GM21717 (cell line): ENCODE data around the gene FAM43A.
A peak's percentile ranks its signal among the peaks of the same experiment; 100 is the strongest.

ENCODE experiments used
- ATAC-seq: cut with Tn5 transposase; IDR thresholded peaks from one replicate; pipeline ENCODE4 v1.9.1; 2021; ENCODE audit warnings: mild to moderate bottlenecking, moderate library complexity; ENCODE audit not compliant: unreplicated experiment

The FAM43A gene

DNA sequence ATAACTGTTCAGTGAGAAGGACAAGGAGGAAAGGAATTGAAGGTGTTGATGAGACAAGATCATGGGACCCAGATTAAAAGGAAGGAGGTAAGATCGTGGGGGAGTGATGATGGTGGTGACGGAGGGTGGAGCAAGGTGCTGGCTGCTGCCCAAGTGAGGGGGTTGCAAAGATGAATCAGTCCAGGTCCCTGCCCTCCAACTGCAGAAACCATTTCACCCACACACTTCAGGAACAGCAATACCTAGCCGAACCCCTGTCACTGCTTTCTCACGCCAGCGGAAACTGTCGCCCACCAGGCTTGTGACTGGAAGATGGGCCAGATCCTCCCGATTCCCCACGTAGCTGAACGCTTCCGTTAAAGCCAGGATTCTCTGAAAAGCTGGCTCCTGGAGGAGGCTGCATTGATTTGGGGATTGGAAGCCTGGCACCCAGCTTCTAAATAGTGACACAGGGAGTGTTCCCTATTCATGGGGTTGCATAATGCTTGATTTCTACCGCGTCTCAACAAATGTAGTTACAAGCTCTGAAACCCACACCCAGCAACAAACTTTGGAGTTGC, 10.5 kb upstream of the FAM43A start:
- no peak for ATAC-seq

DNA sequence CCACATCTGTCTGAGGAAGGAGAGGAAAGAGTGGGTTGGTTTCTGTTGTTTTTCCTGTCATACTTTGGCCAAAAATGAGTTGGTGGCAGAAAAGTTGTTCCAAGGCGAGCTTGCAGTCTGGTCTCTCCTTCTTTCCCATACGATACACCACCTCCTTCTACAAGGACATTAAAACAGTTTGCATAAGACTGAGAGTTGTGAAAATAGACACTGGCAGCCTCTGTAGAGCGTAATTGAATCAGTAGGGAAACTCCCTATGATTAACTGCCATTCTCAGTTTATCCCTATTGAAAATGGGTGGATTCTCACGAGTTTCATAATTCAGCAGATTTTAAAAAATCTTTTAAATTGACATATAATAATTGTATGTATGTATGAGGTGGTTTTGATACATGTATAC, 10.0 kb upstream of the FAM43A start:
- no peak for ATAC-seq

DNA sequence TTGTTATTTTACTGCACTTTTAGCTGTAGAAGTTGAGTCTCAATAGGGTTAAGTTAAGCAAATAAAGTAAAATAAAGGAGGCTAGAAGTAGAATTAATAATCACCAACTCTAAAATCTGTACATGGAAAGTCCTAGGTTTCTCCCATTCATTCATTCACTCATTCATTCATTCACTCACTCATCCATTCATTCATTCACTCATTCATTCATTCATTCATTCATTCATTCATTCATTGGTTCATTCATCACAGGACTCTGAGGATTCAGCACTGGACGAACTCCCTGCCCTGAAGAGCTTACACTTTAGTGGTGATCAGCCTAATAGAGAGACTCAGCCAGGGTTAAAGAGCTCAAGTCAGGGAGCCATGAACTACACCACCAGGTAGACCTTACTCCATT, 9.2 kb upstream of the FAM43A start:
- ATAC-seq: no peak

DNA sequence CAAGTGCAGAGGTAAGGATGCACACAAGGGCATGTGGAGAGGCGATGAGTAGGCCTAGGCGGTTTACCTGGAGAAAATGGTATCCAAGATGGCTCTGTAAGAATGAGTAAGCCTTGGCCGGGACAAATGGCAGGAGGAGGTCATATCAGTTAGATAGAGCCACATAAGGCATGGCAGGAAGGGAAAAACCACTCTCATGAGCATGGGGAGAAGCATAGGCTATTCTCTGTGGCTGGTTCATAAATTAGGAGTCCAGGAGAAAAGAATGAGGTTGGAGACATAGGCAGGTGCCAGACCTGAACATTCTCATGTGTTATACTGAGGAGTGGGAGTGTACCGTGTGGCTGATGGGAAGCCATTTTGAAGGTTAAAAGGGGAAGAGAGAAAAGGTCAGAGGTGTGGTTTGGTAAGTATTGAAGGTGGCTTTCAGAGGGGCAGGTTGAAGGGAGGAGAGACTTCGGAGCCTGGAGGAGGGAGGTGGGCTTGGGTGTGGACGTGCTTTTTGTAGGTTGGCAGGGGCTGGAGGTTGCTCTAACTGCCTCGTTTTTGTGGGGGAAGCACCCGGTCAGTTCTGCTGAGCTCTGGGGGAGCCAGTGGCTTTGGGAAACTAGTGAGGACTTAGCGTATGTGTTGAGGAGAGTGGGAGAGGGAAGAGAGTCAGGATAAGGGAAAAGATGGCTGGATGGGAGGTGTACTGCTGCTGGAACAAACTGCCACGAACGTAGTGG, 4.6 kb upstream of the FAM43A start:
- no peak for ATAC-seq

DNA sequence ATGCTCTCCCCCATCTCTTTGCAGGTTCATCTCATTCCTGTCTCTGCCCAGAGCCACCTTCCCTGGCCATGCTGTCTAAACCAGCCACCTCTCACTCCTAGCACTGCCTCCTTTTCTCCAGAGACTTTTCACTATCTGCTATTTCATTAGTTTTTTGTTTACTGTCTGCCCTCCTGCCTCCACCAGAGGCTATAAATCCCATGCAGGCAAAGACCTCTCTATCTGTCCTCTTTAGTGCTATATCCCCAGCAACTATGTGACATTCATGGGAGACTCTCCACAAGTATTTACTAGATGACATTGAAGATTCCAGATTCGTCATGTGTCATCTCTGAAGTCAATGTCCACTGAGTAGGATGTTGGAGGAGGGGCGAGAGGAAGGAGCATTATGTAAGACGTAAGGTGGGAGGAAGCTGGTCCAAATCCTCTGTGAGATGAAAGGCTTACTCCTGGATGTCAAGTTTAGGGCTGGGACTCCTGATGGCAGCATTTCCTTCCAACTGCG, 3.4 kb upstream of the FAM43A start:
- ATAC-seq: no peak

DNA sequence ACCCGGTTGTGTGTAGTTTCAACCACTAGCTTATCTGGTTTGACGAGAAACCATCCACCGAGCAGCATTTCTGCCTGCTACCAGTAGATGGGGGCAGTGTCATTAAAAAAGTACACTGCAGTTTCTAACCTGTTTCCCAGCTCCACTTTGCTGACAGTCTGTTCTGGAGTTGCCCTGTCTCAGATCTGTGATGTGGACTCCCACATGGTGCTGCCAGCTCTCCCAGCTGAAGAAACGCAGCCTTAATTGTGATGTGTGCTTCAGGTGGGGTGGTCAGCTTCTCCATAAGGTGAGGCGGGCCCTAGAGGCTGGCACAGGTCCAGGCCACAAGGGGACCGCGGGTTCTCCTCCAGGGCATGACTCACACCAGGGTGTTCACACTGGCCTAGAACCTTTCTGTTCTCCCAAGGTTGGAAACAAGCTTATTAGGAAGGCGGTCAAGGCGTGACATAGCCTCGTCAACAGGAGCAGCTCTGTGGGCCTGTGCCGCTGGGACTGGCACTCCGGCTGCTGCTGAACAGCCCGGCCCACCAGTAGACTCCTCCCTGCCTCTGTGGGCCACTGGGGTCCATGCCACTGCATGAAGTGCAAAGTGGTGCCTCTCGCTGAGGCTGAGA, 2.9 kb upstream of the FAM43A start:
- peak; percentile 43 for ATAC-seq

DNA sequence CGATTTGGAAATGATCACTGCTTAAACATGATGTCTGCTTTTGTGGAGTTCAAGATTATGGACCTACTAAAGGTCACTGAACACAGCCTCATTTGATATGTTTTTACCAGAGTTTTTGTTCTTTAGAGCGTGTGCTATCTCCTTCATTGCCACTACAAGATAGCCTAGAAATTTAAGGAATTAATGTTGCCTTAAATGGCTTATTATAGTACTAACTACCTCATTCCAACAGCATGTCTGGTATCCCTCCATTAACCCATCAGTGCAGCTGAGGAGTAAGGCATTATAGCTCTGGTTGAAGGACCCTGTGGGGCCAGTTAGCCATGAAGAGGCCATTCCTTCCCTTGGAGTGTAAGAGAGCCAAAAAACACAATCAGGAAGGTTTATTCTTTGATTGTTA, 2.3 kb upstream of the FAM43A start:
- ATAC-seq: no peak

DNA sequence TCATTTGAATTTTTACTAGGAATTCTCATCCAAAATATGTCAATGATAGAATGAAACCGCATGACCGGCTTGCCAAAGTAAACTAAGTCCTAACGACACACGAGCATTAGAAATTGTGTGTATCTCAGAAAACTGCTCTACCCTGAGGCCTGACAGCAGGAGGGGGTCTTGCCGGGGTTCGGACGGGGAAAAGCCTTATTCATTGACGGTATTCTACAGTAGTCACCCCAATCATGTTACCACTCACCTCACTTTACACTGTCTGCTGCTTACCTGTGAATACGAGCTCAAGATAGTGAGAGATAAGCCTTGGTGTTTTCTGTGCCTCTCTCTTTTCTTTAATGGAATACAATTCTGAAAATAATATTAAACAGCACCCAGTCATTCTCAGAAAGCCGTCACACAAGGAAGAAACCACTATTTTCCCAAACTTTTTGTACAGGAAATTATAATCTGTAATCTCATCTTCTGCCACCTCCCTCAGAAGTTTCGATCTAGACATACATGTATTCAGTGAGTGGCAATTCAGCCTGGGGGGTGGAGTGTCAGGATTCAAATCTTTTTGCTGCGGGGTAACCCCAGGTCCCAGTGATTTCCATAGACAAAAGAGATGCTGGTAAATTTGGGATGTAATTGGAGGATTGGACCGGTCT, 492 bp upstream of the FAM43A start:
- peak; percentile 6 for ATAC-seq

DNA sequence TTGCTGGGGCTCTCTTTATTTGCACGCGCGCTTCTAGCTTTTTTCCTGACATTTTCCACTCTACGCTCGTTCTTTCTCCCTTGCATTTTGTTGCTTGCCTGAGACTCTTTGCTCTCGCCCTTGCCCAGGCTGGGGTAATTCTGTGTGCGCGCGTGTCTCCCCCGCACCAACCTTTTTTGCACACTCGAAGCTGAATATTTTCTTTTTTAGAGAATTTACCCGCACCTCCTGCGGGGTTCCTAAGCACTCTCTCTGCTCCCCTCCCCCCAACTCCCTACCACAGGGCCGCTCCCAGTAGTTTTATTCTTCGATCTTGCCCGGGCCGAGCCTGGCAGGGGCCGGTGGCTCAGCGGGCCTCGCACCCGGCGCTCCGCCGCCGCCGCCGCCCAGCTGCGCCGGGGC, 732 bp downstream of the FAM43A start:
- no peak for ATAC-seq

DNA sequence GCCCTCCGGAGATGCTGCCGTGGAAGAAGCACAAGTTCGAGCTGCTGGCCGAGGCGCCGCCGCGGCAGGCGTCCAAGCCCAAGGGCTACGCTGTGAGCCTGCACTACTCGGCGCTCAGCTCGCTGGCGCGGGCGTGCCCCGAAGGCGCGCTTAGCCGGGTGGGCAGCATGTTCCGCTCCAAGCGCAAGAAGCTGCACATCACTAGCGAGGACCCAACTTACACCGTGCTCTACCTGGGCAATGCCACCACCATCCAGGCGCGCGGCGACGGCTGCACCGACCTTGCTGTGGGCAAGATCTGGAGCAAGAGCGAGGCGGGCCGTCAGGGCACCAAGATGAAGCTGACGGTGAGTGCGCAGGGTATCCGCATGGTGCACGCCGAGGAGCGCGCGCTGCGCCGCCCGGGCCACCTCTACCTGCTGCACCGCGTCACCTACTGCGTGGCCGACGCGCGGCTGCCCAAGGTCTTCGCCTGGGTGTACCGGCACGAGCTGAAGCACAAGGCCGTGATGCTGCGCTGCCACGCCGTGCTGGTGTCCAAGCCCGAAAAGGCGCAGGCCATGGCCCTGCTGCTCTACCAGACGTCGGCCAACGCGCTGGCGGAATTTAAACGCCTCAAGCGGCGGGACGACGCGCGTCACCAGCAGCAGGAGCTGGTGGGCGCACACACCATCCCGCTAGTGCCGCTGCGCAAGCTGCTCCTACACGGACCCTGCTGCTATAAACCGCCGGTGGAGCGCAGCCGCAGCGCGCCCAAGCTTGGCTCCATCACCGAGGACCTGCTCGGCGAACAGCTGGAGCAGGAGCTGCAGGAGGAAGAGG, 1.3 kb downstream of the FAM43A start:
- no peak for ATAC-seq

DNA sequence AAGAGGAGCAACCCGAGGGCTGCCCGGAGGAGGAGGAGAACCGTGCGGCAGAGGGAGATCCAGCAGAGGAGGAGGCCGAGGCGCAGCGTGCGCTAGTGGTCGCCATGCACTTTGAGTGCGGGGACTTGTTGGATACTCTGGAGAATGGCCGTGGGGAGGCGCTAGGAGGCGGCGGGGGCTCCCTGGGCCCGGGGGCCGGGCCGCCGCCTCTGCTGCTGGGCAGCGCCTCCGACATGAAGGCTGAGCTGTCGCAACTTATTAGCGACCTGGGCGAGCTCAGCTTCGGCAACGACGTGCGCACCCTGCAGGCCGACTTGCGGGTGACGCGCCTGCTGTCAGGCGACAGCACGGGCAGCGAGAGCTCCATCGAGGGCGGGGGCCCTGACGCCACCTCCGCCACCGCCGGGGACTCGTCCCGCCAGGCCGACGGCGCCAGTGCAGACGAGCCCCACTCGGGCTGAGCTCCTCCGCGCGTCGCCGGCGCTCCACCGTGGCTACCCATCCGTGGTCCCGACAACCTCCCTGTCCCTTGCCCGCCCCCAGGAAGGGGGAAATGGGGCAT, 2.0 kb downstream of the FAM43A start:
- ATAC-seq: no peak

DNA sequence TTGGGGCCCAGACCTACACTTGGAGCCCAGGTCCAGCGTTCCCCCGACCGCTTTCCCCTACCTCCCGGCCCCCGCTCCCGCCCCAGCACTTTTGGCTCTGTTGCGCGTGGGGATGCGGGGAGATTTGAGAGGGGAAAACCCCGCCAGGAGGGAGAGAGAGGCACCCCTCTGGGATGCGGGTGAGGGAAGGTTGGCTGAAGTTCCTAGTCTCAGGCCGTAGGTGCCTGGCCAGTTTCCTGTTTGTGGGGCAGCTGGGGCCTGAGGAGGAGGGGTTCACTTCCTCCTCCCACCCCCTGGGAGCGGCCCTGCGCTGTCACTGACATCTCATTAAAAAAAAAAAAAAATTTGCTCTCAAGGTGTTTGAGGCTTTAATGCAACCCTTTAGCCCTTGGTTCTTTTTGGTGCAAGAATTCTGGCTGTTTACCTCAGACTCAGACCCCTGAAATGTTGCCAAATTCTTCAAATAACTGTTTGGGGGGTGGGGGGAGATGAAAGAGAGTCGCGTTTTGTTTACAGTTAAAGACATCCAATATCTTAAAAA, 2.6 kb downstream of the FAM43A start:
- peak; percentile 36 for ATAC-seq

DNA sequence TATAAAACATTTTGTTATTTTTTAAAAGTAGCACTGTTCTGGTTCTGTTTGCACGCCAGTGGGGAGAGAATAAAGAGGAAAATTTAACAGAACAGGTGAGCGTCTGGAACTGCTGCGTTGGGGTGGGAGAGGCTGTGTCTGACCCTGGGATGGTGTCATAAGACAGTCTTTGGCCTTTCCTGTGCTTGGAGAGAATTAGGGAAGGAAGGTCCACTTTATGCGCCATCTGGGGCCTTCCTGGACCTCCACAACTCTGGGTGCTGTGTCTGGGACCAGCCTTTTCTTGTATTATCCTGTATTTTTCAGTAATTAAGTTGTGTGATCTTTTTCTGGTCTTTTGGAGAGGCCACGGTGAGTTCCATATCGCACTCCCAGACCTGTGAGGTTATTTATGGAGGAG, 3.3 kb downstream of the FAM43A start:
- ATAC-seq: no peak

DNA sequence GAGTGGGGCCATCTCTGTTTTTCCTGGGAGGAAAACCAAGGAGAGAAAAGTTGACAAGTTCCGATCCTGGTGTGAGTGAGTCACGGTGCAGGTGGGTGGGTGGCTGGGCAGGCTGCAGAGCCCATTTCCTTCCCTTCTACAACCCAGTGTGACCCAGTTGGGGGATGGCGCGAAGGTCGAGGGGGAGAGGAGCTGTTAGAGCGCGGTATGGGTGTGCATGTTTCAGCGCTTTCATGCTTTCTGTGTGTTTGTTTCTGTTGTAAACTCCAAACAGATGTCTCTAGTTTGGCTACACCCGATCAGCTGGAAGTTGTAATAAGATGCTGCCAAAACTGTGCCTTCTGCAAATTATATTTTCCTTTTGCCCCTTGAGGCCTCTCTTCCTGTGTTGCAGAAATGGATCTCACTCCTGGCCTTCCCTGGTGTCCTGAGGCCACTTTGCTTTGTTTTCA, 3.8 kb downstream of the FAM43A start:
- ATAC-seq: no peak

DNA sequence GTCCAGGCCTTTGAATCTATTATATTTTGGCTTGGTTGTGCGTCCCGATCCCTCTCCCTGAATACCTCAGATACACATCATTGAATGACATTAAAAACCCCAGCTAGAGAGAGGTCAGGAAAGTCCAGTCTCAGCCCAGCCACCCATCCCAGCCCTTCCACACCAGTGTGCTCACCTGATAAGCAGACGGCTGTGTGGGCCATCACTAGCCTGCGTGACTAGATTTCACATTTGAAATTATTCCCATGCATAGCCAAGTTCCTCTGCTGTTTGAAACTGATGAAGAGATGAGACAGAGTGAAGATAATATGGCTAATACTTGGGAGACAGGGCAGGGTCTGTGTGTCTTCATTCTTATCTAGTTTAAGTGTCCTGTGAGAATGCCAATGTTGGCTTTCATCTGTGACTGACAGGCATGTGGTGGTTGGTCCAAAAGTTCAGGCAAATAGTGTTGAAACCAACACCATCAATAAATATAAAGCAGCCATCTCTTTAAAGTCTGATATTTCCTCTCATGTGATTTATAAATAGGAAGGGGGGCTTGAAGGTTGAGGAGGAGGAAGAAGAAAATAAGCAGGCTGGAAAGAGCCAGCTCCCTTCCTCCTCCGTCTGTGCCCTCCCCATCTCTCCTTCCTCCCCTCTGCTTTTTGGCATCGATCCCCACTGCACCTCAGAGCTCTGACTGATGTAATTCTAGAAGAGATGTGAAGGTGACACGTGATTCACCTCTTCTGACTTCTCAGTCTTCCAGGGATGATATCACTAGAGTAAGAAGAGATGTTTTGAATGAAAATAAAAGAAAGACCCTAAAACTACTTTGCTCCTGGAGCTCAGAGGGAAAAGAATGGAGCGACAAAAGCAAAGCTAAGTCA, 5.1 kb downstream of the FAM43A start:
- ATAC-seq: no peak

DNA sequence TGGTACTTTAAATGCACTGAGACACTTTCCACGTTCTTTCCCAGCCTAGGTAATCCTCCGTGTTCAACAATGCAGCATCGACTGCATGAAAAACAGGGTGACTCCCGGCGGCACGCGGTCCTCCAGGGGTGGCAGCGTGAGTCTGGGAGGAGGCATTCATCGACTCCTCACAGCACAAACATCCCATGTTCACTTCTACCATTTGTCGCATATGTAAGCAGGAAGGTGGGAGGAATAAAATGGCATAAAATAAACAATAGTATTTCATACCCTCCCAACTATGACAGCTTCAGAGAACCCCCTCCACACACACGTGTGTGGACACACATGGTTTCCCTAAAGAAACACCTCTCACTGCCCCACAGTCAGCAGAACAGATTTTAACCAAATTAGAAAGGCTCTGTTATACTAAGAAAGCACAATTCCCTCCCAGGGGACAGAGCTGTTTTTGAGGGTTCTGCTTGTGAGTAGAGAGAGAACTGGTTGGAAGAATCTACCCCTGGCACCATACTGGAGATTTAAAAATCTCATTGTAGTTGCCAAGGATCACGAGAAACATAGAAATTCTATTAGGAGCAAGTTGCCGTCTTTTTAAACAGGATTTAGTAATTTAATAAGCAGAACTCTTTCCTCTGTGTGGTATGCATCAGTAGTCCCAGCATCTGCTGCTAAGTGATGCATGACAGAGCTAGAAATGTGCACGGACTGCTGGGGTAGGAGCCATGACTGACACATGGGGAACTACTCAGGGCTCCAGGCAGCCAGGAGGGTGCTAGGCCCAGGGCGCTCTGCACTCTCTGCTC, 6.0 kb downstream of the FAM43A start:
- ATAC-seq: peak; percentile 65

DNA sequence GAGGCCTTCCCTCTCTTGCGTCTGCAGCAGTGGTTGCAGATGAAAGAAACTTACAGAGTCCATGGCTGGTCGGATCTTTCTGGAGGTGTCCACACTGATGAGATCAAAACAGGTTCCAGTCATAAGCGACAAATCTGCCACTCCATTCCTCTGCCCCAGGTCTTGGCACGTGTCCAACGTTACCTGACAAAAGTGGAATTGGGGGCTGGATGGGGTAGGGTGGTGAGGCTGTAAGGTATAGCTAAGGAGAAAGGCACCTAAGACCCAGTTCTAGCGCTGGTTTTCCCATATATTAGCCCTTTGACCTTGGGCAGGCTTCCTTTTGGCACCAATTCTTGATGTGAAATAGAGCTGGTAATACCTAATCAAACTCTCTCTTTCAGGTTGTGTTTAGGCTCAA, 11.0 kb downstream of the FAM43A start:
- ATAC-seq: no peak

DNA sequence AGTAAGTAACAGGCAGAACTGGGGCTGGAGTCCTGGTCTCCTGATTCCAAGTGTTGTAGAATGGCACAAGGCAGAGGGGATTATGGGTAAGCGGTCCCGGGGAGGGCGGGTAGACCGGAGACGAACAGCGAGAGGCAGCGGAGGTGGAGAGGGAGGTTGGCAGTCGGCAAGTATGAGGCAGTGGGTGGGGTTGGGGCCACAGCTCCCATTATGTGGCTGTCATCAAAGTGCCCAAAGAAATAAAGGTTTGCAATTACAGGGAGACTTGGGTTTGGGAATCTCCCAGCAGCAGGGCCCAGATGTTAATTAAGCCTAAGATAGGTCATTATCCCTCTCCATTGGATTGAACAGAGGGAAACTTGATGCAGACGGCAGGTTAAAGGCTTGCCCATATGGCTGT, 16.9 kb downstream of the FAM43A start:
- no peak for ATAC-seq

DNA sequence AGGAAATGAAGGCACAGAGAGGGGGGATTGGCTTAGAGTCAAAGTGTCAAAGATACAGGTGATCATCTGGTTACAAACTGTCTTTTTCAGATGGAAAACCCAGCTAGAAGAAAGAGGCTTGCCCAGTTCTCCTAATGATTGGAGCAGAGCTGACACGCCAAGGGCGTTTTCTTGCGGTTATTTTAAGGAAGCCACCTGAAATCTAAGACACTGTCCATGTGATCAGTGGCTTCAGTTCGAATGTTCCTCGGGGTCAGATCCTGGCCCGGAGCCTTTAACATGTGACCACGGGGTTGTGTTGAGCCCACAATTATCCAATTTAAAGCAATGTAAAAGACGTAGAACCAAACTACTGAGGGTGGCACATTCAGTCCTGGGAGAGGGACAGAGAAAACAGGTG, 19.5 kb downstream of the FAM43A start:
- no peak for ATAC-seq
